Esophagus muscularis mucosa (tissue), 3 donors: ENCODE data around the gene MAZ.

Source experiments
- CTCF ChIP-seq, 3 experiments: fragments of 200-600 bp in 2 of 3; fragments of 450-650 bp in 1 of 3; sonication (generic) in 2 of 3; IDR thresholded peaks; one replicate each; pipeline ENCODE4 v1.5.1; 2017 to 2019; ENCODE audit warnings: antibody characterized with exemption in 3 of 3, mild to moderate bottlenecking in 2 of 3, moderate library complexity in 1 of 3
- POLR2AphosphoS5 ChIP-seq, 2 donors: sonication (generic); formaldehyde crosslinking; IDR thresholded peaks; one replicate each; pipeline ENCODE4 v1.6.1; 2017; ENCODE audit warnings: antibody characterized with exemption in 2 of 2

DNA sequence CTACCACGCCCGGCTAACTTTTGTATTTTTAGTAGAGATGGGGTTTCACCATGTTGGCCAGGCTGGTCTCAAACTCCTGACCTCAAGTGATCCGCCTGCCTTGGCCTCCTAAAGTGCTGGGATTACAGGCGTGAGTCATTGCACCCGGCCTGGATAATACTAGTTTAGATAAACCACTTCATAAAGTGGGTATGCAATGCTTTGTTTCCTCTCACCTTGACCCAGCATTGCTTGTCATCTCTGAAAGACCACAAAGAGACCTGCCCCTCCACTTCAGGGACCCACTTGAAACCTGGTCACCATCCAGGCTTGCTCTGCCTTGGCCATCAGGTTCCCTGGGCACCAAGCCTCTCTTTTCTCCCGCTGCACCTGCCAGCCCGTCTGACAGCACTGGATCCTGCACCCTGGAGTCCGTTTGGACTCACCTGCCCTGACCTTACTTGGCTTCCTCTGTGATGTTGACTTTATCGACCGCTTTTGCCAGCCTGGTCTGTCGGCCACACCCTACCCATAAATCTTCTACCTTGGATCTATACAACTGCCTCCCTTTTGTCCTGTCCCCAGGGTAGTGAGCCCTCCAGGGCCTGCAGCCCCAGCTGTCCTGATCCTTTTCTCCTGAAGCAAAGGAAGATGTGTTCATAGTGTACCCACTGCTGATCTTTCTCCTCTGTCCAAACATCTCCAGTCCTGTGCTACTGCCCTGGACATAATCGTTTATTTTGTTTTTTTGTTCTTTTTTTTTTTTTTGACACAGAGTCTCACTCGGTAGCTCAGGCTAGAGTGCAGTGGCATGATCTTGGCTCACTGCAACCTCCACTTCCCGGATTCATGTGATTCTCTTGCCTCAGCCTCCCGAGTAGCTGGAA is 40.9 kb upstream of the MAZ start:
- TF ChIP-seq CTCF (IDR thresholded peaks at IDR 0.05) (no peak), POLR2AphosphoS5 (IDR thresholded peaks at IDR 0.05) (no peak)
